ENCODE measurements around the gene ARL4C.

ARL4C gene

GRCh38 chr2:234480337-234480736 is 16.5 kb downstream of the ARL4C start:
- FAIRE-seq, result no peak
- DNase-seq (ENCODE audit: insufficient read length, low spot score), result no peak
- TF ChIP-seq POU2F2 (IDR thresholded peaks at IDR 0.05; ENCODE audit: low read depth, low read length) (no peak), POLR2A (IDR thresholded peaks at IDR 0.05; ENCODE audit: low read depth, low read length) (no peak), SPI1 (IDR thresholded peaks at IDR 0.05; ENCODE audit: low read depth, low read length) (no peak), TAF1 (IDR thresholded peaks at IDR 0.05; ENCODE audit: low read depth, low read length) (no peak), POLR2AphosphoS5 (IDR thresholded peaks at IDR 0.05; ENCODE audit: low read depth, low read length) (no peak), PAX5 (IDR thresholded peaks at IDR 0.05; ENCODE audit: insufficient read depth, low read length, severe bottlenecking) (no peak)

GRCh38 chr2:234479465-234479864 is 17.4 kb downstream of the ARL4C start:
- TF ChIP-seq POU2F2 (IDR thresholded peaks at IDR 0.05; ENCODE audit: low read depth, low read length) (no peak), TAF1 (IDR thresholded peaks at IDR 0.05; ENCODE audit: low read depth, low read length) (no peak), PAX5 (IDR thresholded peaks at IDR 0.05; ENCODE audit: insufficient read depth, low read length, severe bottlenecking) (no peak), SPI1 (IDR thresholded peaks at IDR 0.05; ENCODE audit: low read depth, low read length) (no peak), POLR2A (IDR thresholded peaks at IDR 0.05; ENCODE audit: low read depth, low read length) (no peak), POLR2AphosphoS5 (IDR thresholded peaks at IDR 0.05; ENCODE audit: low read depth, low read length) (no peak)
- FAIRE-seq (no peak), DNase-seq (ENCODE audit: insufficient read length, low spot score) (no peak)

- FAIRE-seq (no peak), DNase-seq (ENCODE audit: insufficient read length, low spot score) (no peak)
- TF ChIP-seq SPI1 (IDR thresholded peaks at IDR 0.05; ENCODE audit: low read depth, low read length) (no peak), PAX5 (IDR thresholded peaks at IDR 0.05; ENCODE audit: insufficient read depth, low read length, severe bottlenecking) (no peak), POU2F2 (IDR thresholded peaks at IDR 0.05; ENCODE audit: low read depth, low read length) (no peak), POLR2AphosphoS5 (IDR thresholded peaks at IDR 0.05; ENCODE audit: low read depth, low read length) (no peak), POLR2A (IDR thresholded peaks at IDR 0.05; ENCODE audit: low read depth, low read length) (no peak), TAF1 (IDR thresholded peaks at IDR 0.05; ENCODE audit: low read depth, low read length) (no peak)
Observed at GRCh38 chr2:234478121-234478858, 18.6 kb downstream of the ARL4C start.

GRCh38 chr2:234476766-234477165 is 20.1 kb downstream of the ARL4C start:
- FAIRE-seq (no peak), DNase-seq (ENCODE audit: insufficient read length, low spot score) (no peak)
- TF ChIP-seq POU2F2 (IDR thresholded peaks at IDR 0.05; ENCODE audit: low read depth, low read length), result no peak
- no peak for TF ChIP-seq SPI1 (IDR thresholded peaks at IDR 0.05; ENCODE audit: low read depth, low read length)
- no peak for TF ChIP-seq POLR2A (IDR thresholded peaks at IDR 0.05; ENCODE audit: low read depth, low read length)
- no peak for TF ChIP-seq POLR2AphosphoS5 (IDR thresholded peaks at IDR 0.05; ENCODE audit: low read depth, low read length)
- TF ChIP-seq TAF1 (IDR thresholded peaks at IDR 0.05; ENCODE audit: low read depth, low read length), result no peak
- TF ChIP-seq PAX5 (IDR thresholded peaks at IDR 0.05; ENCODE audit: insufficient read depth, low read length, severe bottlenecking), result no peak

DNA sequence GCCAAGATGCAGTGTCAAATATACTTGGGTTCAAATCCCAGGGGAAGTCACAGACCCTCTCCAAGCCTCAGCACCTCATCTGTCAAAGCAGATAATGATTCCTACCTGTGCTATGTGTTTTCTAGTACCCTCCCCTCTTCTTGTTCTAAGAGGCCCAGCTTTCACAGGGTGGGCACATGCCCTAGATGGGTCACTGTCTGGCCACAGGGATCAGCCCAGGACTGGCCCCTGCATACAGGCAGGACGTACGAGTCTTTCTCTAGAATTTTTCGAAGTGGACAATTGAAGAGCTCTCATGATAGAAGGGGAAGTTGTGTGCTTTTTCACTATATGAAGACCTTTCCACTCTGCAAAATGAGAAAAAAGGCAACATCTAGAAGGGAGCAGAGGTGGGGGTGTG is 22.2 kb downstream of the ARL4C start:
- TF ChIP-seq SPI1 (IDR thresholded peaks at IDR 0.05; ENCODE audit: low read depth, low read length) (no peak), POLR2AphosphoS5 (IDR thresholded peaks at IDR 0.05; ENCODE audit: low read depth, low read length) (no peak), POU2F2 (IDR thresholded peaks at IDR 0.05; ENCODE audit: low read depth, low read length) (no peak), TAF1 (IDR thresholded peaks at IDR 0.05; ENCODE audit: low read depth, low read length) (no peak), PAX5 (IDR thresholded peaks at IDR 0.05; ENCODE audit: insufficient read depth, low read length, severe bottlenecking) (no peak), POLR2A (IDR thresholded peaks at IDR 0.05; ENCODE audit: low read depth, low read length) (no peak)
- FAIRE-seq, result no peak

GRCh38 chr2:234472155-234472554 is 24.7 kb downstream of the ARL4C start:
- TF ChIP-seq TAF1 (IDR thresholded peaks at IDR 0.05; ENCODE audit: low read depth, low read length), result no peak
- no peak for TF ChIP-seq POLR2AphosphoS5 (IDR thresholded peaks at IDR 0.05; ENCODE audit: low read depth, low read length)
- no peak for TF ChIP-seq POU2F2 (IDR thresholded peaks at IDR 0.05; ENCODE audit: low read depth, low read length)
- TF ChIP-seq PAX5 (IDR thresholded peaks at IDR 0.05; ENCODE audit: insufficient read depth, low read length, severe bottlenecking), result no peak
- no peak for TF ChIP-seq POLR2A (IDR thresholded peaks at IDR 0.05; ENCODE audit: low read depth, low read length)
- TF ChIP-seq SPI1 (IDR thresholded peaks at IDR 0.05; ENCODE audit: low read depth, low read length), result no peak
- DNase-seq (ENCODE audit: insufficient read length, low spot score), result no peak
- no peak for FAIRE-seq

More for the DNA sequence above, 22.2 kb downstream of the ARL4C start:
- DNase-seq (ENCODE audit: insufficient read length, low spot score), result no peak

DNA sequence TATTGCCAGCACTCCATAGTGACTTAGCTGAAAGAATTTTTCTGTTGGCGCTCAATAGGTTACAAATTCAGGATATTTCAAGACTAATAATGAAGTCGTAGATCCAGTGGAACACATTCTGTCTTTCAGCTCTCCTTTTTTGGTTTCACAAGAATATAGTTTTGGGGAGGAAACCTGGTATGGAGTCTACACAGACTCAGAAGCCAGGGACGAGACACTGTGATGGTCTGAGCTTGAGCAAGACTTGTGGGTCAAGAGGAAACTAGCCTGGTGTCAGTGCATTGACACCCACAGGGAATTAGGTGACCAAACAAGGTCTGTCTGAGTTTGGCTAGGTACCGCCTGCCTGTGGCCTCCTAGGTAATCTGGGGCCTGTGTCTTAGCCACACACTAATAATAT is 26.9 kb downstream of the ARL4C start:
- no peak for FAIRE-seq
- TF ChIP-seq SPI1 (IDR thresholded peaks at IDR 0.05; ENCODE audit: low read depth, low read length) (no peak), TAF1 (IDR thresholded peaks at IDR 0.05; ENCODE audit: low read depth, low read length) (no peak), POU2F2 (IDR thresholded peaks at IDR 0.05; ENCODE audit: low read depth, low read length) (no peak), POLR2AphosphoS5 (IDR thresholded peaks at IDR 0.05; ENCODE audit: low read depth, low read length) (no peak), PAX5 (IDR thresholded peaks at IDR 0.05; ENCODE audit: insufficient read depth, low read length, severe bottlenecking) (no peak), POLR2A (IDR thresholded peaks at IDR 0.05; ENCODE audit: low read depth, low read length) (no peak)
- DNase-seq (ENCODE audit: insufficient read length, low spot score), result no peak

DNA sequence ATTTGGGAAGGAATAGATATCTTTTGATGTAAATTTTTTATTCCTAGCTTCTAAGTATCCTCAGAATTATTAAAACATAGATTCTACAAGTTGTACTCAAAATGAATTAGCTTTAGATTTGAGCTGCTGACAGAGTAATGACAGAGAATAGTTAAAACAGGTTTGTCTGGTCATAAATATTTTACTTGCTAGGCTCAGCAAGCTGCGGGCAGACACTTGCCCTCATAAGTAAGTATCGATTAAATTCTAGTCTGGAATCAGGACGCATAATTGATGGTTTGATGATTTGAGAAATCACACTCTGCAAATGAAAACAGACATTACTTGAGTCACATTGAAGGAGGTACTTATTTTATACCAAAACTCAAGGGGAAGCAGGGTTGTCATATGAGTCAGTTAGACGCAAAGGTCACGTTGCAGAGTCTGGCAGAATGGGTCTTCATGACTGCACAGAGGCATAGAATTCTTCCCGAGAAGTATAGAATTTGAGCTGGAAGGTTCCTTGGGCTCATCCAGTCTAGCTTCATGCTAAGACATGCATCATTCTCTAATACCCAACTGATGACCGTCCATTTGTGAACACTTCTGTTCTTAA is 27.5 kb downstream of the ARL4C start:
- no peak for FAIRE-seq
- TF ChIP-seq POU2F2 (IDR thresholded peaks at IDR 0.05; ENCODE audit: low read depth, low read length) (no peak), POLR2A (IDR thresholded peaks at IDR 0.05; ENCODE audit: low read depth, low read length) (no peak), PAX5 (IDR thresholded peaks at IDR 0.05; ENCODE audit: insufficient read depth, low read length, severe bottlenecking) (no peak), SPI1 (IDR thresholded peaks at IDR 0.05; ENCODE audit: low read depth, low read length) (no peak), TAF1 (IDR thresholded peaks at IDR 0.05; ENCODE audit: low read depth, low read length) (no peak), POLR2AphosphoS5 (IDR thresholded peaks at IDR 0.05; ENCODE audit: low read depth, low read length) (no peak)
- DNase-seq (ENCODE audit: insufficient read length, low spot score), result no peak

DNA sequence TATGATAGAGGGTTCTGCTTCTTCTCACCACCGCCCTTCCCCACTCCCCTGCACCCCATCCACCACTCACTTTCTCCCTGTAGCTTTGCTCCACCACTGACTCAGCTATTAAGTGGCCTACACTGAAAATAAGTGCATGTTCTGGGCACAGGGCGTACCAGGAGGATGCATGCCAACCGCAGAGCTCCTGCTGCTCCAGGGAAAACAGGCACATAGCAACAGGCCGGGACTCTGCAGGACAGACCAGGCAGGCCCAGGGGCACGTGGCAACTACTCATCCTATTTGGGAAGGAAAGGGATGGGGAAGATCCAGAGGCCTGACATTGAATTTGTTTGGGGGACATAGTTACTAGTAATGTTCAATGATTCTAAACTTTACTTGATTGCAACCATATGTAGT is 28.4 kb downstream of the ARL4C start:
- FAIRE-seq (no peak), DNase-seq (ENCODE audit: insufficient read length, low spot score) (no peak)
- no peak for TF ChIP-seq TAF1 (IDR thresholded peaks at IDR 0.05; ENCODE audit: low read depth, low read length)
- TF ChIP-seq POLR2A (IDR thresholded peaks at IDR 0.05; ENCODE audit: low read depth, low read length), result no peak
- TF ChIP-seq POLR2AphosphoS5 (IDR thresholded peaks at IDR 0.05; ENCODE audit: low read depth, low read length), result no peak
- TF ChIP-seq SPI1 (IDR thresholded peaks at IDR 0.05; ENCODE audit: low read depth, low read length), result no peak
- no peak for TF ChIP-seq POU2F2 (IDR thresholded peaks at IDR 0.05; ENCODE audit: low read depth, low read length)
- TF ChIP-seq PAX5 (IDR thresholded peaks at IDR 0.05; ENCODE audit: insufficient read depth, low read length, severe bottlenecking), result no peak
